Mammary epithelial cell (primary cell): ENCODE data around the gene NISCH.

ENCODE experiments used
- EZH2 ChIP-seq: IDR thresholded peaks from 2 replicates; pipeline ENCODE4 v1.6.1; 2012; ENCODE audit warnings: low read length, inconsistent platforms, borderline replicate concordance
- TF ChIP-seq, protein P1 (sequence below), 2 donors: IDR thresholded peaks in 1 of 2; conservative IDR thresholded peaks in 1 of 2; 2 replicates each; pipeline ENCODE4 v1.5.1; 2011 to 2012; ENCODE audit warnings: inconsistent platforms in 2 of 2, low read length in 2 of 2, mild to moderate bottlenecking in 2 of 2, control low read depth in 1 of 2, low read depth in 1 of 2; ENCODE audit not compliant: insufficient read depth in 1 of 2; ENCODE audit errors: extremely low read depth in 1 of 2

DNA sequence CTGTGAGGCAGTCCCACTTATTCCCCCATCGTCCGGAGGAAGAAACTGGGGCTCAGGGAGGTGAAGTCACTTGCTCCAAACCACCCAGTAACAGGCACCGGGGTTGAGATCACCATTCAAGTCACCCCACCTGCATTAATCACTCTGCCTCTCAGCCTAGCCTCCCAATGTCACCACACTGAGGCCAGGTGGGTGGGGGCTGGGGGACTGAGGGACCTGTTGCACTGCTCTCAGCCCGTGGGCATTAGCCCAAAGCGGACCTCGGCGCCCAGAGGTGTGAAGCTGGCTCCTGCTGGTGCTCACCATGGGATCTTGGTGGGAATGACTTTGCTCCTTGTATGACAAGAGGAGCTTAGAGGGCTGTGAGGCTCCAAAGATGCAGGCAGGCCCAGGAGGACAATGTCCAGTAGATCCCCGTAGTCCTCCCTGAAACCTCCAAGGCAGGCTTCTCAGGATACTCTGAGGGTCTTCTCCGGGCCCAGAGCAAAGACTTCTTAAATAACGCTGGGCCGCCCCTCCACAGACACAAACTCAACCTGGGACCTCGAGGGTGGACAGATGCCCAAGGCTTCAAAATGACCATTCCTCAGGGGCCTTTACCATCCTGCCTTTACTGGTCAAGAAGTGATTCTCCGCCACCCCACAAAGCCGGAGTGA lies 76.6 kb downstream of the NISCH start:
- TF ChIP-seq, protein P1, sequence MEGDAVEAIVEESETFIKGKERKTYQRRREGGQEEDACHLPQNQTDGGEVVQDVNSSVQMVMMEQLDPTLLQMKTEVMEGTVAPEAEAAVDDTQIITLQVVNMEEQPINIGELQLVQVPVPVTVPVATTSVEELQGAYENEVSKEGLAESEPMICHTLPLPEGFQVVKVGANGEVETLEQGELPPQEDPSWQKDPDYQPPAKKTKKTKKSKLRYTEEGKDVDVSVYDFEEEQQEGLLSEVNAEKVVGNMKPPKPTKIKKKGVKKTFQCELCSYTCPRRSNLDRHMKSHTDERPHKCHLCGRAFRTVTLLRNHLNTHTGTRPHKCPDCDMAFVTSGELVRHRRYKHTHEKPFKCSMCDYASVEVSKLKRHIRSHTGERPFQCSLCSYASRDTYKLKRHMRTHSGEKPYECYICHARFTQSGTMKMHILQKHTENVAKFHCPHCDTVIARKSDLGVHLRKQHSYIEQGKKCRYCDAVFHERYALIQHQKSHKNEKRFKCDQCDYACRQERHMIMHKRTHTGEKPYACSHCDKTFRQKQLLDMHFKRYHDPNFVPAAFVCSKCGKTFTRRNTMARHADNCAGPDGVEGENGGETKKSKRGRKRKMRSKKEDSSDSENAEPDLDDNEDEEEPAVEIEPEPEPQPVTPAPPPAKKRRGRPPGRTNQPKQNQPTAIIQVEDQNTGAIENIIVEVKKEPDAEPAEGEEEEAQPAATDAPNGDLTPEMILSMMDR (conservative IDR thresholded peaks at IDR 0.05 in 1 of 2, IDR thresholded peaks at IDR 0.05 in 1 of 2; ENCODE audit: extremely low read depth in 1 of 2, insufficient read depth in 1 of 2, low read depth in 1 of 2, low read length in 2 of 2), result no peak
- no peak for TF ChIP-seq EZH2
